HepG2 (cell line): ENCODE results near the gene TEAD3. TPM values are rescaled to one million over a fixed set of nuclear protein-coding genes. Genes with fewer than 3 reads are reported as not detected.

Experiments
- ATAC-seq: fragments of 200-7000 bp; cut with Tn5 transposase; 3 replicates; pipeline ENCODE4 v1.9.1; 2020; ENCODE audit warnings: mild to moderate bottlenecking, moderate library complexity
- BruUV-seq: library from RNA; stranded (reverse); fragments of 400-500 nt; replicated peaks from 2 replicates; lab custom pipeline; 2021; lab: Mats Ljungman, UMichigan
- CTCF ChIA-PET: fragments of 300-600 bp; formaldehyde crosslinking; extraction: SDS; loops from one replicate; lab custom pipeline; 2021; ENCODE audit warnings: low total read pairs, inconsistent platforms, low intra/inter-chr PET ratio; lab: Yijun Ruan, JAX
- POLR2A ChIA-PET: fragments of 350-600 bp; sonication (Branson Sonifier 250); formaldehyde crosslinking; loops from one replicate; lab custom pipeline; 2020; ENCODE audit warnings: antibody characterized with exemption, inconsistent platforms; lab: Yijun Ruan, JAX
- DNase-seq: peaks from one replicate; pipeline ENCODE4 v3.0.0-alpha.2; 2015; ENCODE audit warnings: low spot score
- FAIRE-seq: peaks from 3 replicates; lab custom pipeline; 2011; peaks lifted over from hg19 to GRCh38; lab: Jason Lieb, UNC
- H2AFZ ChIP-seq: one replicate; pipeline ENCODE4 v1.6.1; 2011; ENCODE audit warnings: low read length, inconsistent platforms
- H3K27ac ChIP-seq: fragments of 300-600 bp; 3 replicates; pipeline ENCODE4 v1.8.0; 2011; ENCODE audit warnings: mixed run types, mild to moderate bottlenecking, mixed read lengths, low read length, inconsistent platforms; ENCODE audit not compliant: insufficient read depth; ENCODE audit errors: extremely low read length
- H3K27me3 ChIP-seq, 2 experiments: fragments of 200-600 bp in 1 of 2; 2 replicates in 1 of 2; 3 replicates in 1 of 2; pipeline versions ENCODE4 v1.6.0 to v1.8.0; 2011; ENCODE audit warnings: low read length in 2 of 2, mild to moderate bottlenecking in 2 of 2, moderate library complexity in 2 of 2, inconsistent platforms in 1 of 2; ENCODE audit not compliant: insufficient read depth in 2 of 2, control insufficient read depth in 1 of 2
- H3K36me3 ChIP-seq, 2 experiments: fragments of 200-600 bp in 1 of 2; replicated peaks in 1 of 2; 2 replicates in 1 of 2; 3 replicates in 1 of 2; pipeline versions ENCODE4 v1.5.1 to v1.8.0; 2011; ENCODE audit warnings: low read length in 2 of 2, inconsistent platforms in 1 of 2; ENCODE audit not compliant: insufficient read depth in 2 of 2, control insufficient read depth in 1 of 2
- H3K4me1 ChIP-seq: 2 replicates; pipeline ENCODE4 v1.5.1; 2012; ENCODE audit warnings: low read length, inconsistent platforms; ENCODE audit not compliant: insufficient read depth
- H3K4me2 ChIP-seq: 2 replicates; pipeline ENCODE4 v1.6.0; 2011; ENCODE audit warnings: low read depth, low read length, inconsistent platforms
- H3K4me3 ChIP-seq, 3 experiments: fragments of 200-600 bp in 1 of 3; sonication (generic), shearing (Covaris generic) in 1 of 3; replicated peaks in 1 of 3; 2 replicates each; pipeline ENCODE4 v1.5.1; 2011 to 2016; ENCODE audit warnings: low read length in 3 of 3, inconsistent platforms in 2 of 3, low read depth in 2 of 3, mild to moderate bottlenecking in 2 of 3, control low read depth in 1 of 3, mixed read lengths in 1 of 3; ENCODE audit not compliant: insufficient read depth in 1 of 3
- H3K79me2 ChIP-seq: one replicate; pipeline ENCODE4 v1.6.1; 2011; ENCODE audit warnings: low read length, inconsistent platforms; ENCODE audit not compliant: insufficient read depth
- H3K9ac ChIP-seq: 2 replicates; pipeline ENCODE4 v1.6.0; 2011; ENCODE audit warnings: mild to moderate bottlenecking, low read depth, low read length, inconsistent platforms; ENCODE audit not compliant: insufficient read depth
- H3K9me3 ChIP-seq: 2 replicates; pipeline ENCODE4 v1.5.1; 2012; ENCODE audit warnings: mild to moderate bottlenecking, low read length
- H4K20me1 ChIP-seq: 2 replicates; pipeline ENCODE4 v1.6.0; 2011; ENCODE audit warnings: inconsistent platforms, mild to moderate bottlenecking, low read length, moderate library complexity; ENCODE audit not compliant: insufficient read depth
- AGO2 ChIP-seq: fragments of 200-400 bp; formaldehyde crosslinking; optimal IDR thresholded peaks from 2 replicates; pipeline ENCODE3; 2017; ENCODE audit warnings: mild to moderate bottlenecking, low read depth, low read length, moderate library complexity
- BCLAF1 ChIP-seq: fragments of 450-650 bp; IDR thresholded peaks from 2 replicates; pipeline ENCODE4 v1.6.1; 2017; ENCODE audit warnings: mild to moderate bottlenecking
- HES4 ChIP-seq: sonication (generic); formaldehyde crosslinking; IDR thresholded peaks from 2 replicates; pipeline ENCODE4 v1.9.0; 2021; ENCODE audit warnings: mild to moderate bottlenecking, missing genetic modification reagents, borderline replicate concordance
- MYPOP ChIP-seq: sonication (generic); formaldehyde crosslinking; IDR thresholded peaks from 2 replicates; pipeline ENCODE4 v1.8.1; 2023; ENCODE audit warnings: mild to moderate bottlenecking, moderate library complexity, missing genetic modification reagents
- RBM39 ChIP-seq: fragments of 200-400 bp; formaldehyde crosslinking; IDR thresholded peaks from one replicate; pipeline ENCODE4 v1.6.1; 2018; ENCODE audit warnings: antibody characterized with exemption, mild to moderate bottlenecking, low read depth, low read length; ENCODE audit not compliant: poor library complexity, severe bottlenecking
- ZBTB1 ChIP-seq: sonication (generic); formaldehyde crosslinking; IDR thresholded peaks from 2 replicates; pipeline ENCODE4 v1.4.0; 2020; ENCODE audit warnings: missing genetic modification reagents, borderline replicate concordance
- ZC3H13 ChIP-seq: sonication (generic); formaldehyde crosslinking; IDR thresholded peaks from 2 replicates; pipeline ENCODE4 v1.8.1; 2023; ENCODE audit warnings: mild to moderate bottlenecking, missing genetic modification reagents, moderate library complexity
- ZNF329 ChIP-seq: sonication (generic); formaldehyde crosslinking; IDR thresholded peaks from 2 replicates; pipeline ENCODE4 v1.9.0; 2021; ENCODE audit warnings: low read depth, mild to moderate bottlenecking, missing genetic modification reagents
- WGBS: methylation state at CpG from one replicate; pipeline ENCODE4 v1.1.6; 2017; ENCODE audit warnings: low lambda C conversion rate; 5-methylcytosine and 5-hydroxymethylcytosine counted together
- in situ Hi-C: cut with HindIII; loops from 2 replicates; pipeline ENCODE4 v1.10.0; 2017; ENCODE audit warnings: low pct_unique_long_range_greater_than_20kb; ENCODE audit not compliant: extremely low pct_ligation_motif_present
- intact Hi-C: fragments of 100-400 bp; cut with micrococcal nuclease; formaldehyde crosslinking; loops from one replicate; pipeline ENCODE4 v1.10.0; 2022; ENCODE audit not compliant: unreplicated experiment
- polyA plus RNA-seq, 8 experiments: library from polyadenylated mRNA; depleted of rRNA in 3 of 8; stranded (reverse) in 7 of 8; unstranded in 1 of 8; fragments of >200 nt; fragmentation: Illumina TruSeq in 4 of 8; extraction: Trizol in 4 of 8; gene quantifications; 2 replicates each; pipeline versions ENCODE4 v1.2.1 to v1.2.3, GENCODE V29; 2011 to 2016; ENCODE audit warnings: low read depth in 4 of 8, missing spikeins in 1 of 8, mixed read lengths in 1 of 8; ENCODE audit not compliant: insufficient read depth in 1 of 8
- total RNA-seq, 5 experiments: library from RNA; depleted of rRNA; stranded (reverse); fragments of >200 nt; fragmentation: Illumina TruSeq; extraction: Trizol; gene quantifications; 2 replicates each; pipeline ENCODE4 v1.2.3, GENCODE V29; 2016; ENCODE audit warnings: low read depth in 1 of 5
- TF ChIP-seq, protein P1 (sequence below): sonication (generic); formaldehyde crosslinking; IDR thresholded peaks from 2 replicates; pipeline ENCODE4 v1.9.0; 2022; ENCODE audit warnings: missing genetic modification reagents, mild to moderate bottlenecking, borderline replicate concordance
- TF ChIP-seq, protein P2 (sequence below): sonication (generic); formaldehyde crosslinking; IDR thresholded peaks from 2 replicates; pipeline ENCODE4 v1.5.0; 2020; ENCODE audit warnings: missing genetic modification reagents

TEAD3 gene
- total and polyA plus RNA-seq, 2 of the 13 experiments (the other 11 are each of a cell fraction or from before 2014, with no cell fraction given): 15.1 to 16.5 TPM

GRCh38 chr6:35469751-35470662 lies 26.9 kb downstream of the TEAD3 start (continued):
- TF ChIP-seq, protein P1, sequence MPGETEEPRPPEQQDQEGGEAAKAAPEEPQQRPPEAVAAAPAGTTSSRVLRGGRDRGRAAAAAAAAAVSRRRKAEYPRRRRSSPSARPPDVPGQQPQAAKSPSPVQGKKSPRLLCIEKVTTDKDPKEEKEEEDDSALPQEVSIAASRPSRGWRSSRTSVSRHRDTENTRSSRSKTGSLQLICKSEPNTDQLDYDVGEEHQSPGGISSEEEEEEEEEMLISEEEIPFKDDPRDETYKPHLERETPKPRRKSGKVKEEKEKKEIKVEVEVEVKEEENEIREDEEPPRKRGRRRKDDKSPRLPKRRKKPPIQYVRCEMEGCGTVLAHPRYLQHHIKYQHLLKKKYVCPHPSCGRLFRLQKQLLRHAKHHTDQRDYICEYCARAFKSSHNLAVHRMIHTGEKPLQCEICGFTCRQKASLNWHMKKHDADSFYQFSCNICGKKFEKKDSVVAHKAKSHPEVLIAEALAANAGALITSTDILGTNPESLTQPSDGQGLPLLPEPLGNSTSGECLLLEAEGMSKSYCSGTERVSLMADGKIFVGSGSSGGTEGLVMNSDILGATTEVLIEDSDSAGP (CRISPR knock-in tag): 0 out of 2 replicates have a peak, but pooled peaks have one; percentile 25

- peaks cover 51% of the 10 kb centered on the region for H4K20me1 ChIP-seq
- no TSS peak for BruUV-seq
- peak; percentile 5 for ATAC-seq
- peaks cover 30% of the 10 kb centered on the region for H3K79me2 ChIP-seq
- H2AFZ ChIP-seq: no peak overlapping the region
- under 1% methylated on average over 25 of the region's 37 CpGs for WGBS
- H3K4me1 ChIP-seq: peaks cover 49% of the 10 kb centered on the region
- no peaks in the 10 kb centered on the region for H3K9me3 ChIP-seq
- peak overlapping the region; percentile 92 for H3K27ac ChIP-seq
- DNase-seq: no peak
- H3K9ac ChIP-seq: peak overlapping the region; percentile 99
- FAIRE-seq: no peak
- intact Hi-C loops: loop anchor here (1.0 kb wide), 4 partner anchors 17 to 172 kb away; partner anchors contain the start of genes DEF6, FANCE and PPARD
- POLR2A ChIA-PET: interaction anchor here (0.8 to 9.7 kb wide), 12 partner anchors 9 to 151 kb away, joined by 3 to 88 read pairs (median 7); partner anchors contain the start of genes FANCE, PPARD and TEAD3
- peak overlapping the region; percentile 85 to 98 (median 86) for H3K4me3 ChIP-seq
- CTCF ChIA-PET: interaction anchor here (2.0 to 2.4 kb wide), 3 partner anchors 127 to 174 kb away, joined by 14 to 28 read pairs (median 27); partner anchors contain the start of genes DEF6 and PPARD
- in situ Hi-C loops: loop anchor here (5.0 kb wide), 1 partner anchor 172 kb away; the partner anchor contains the start of gene DEF6
- H3K36me3 ChIP-seq: peaks cover 4 to 31% of the 10 kb centered on the region in 2 experiments
- peak overlapping the region; percentile 99 for H3K4me2 ChIP-seq
- H3K27me3 ChIP-seq: no peaks in the 10 kb centered on the region; a peak in 1 of 5 replicates
- peak; percentile 55; the same call in 1 of the 2 replicates for TF ChIP-seq HES4 (CRISPR knock-in tag)
- TF ChIP-seq AGO2: peak; percentile 99
- 0 out of 2 replicates have a peak, but pooled peaks have one; percentile 24 for TF ChIP-seq ZNF329 (CRISPR knock-in tag)
- TF ChIP-seq MYPOP (CRISPR knock-in tag): 0 out of 2 replicates have a peak, but pooled peaks have one; percentile 3
- TF ChIP-seq BCLAF1: no peak
- peak; percentile 20 for TF ChIP-seq RBM39
- TF ChIP-seq ZC3H13: 0 out of 2 replicates have a peak, but pooled peaks have one; percentile 13
- TF ChIP-seq, protein P2, sequence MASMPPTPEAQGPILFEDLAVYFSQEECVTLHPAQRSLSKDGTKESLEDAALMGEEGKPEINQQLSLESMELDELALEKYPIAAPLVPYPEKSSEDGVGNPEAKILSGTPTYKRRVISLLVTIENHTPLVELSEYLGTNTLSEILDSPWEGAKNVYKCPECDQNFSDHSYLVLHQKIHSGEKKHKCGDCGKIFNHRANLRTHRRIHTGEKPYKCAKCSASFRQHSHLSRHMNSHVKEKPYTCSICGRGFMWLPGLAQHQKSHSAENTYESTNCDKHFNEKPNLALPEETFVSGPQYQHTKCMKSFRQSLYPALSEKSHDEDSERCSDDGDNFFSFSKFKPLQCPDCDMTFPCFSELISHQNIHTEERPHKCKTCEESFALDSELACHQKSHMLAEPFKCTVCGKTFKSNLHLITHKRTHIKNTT (CRISPR knock-in tag): no peak
- TF ChIP-seq ZBTB1 (CRISPR knock-in tag): 0 out of 2 replicates have a peak, but pooled peaks have one; percentile 7
Observed at GRCh38 chr6:35468980-35469750, 27.7 kb downstream of the TEAD3 start.
